Lower lobe of right lung (tissue), 2 donors: ENCODE data around the gene DIPK2A. TPM values are rescaled to one million over a fixed set of nuclear protein-coding genes. Genes with fewer than 3 reads are reported as not detected.

Source experiments
- ATAC-seq, 2 donors: fragments of 200-7000 bp; cut with Tn5 transposase; one replicate each; pipeline ENCODE4 v1.9.1; 2020 to 2022; ENCODE audit warnings: mild to moderate bottlenecking in 2 of 2, moderate library complexity in 2 of 2
- DNase-seq: peaks from one replicate; pipeline ENCODE4 v3.0.0-alpha.2; 2020
- H3K27ac ChIP-seq: fragments of 200-600 bp; one replicate; pipeline ENCODE4 v1.8.0; 2022
- H3K27me3 ChIP-seq: fragments of 200-600 bp; one replicate; pipeline ENCODE4 v1.8.0; 2022; ENCODE audit warnings: low read depth
- H3K36me3 ChIP-seq: fragments of 200-600 bp; one replicate; pipeline ENCODE4 v1.8.0; 2022; ENCODE audit warnings: mild to moderate bottlenecking
- H3K4me1 ChIP-seq: fragments of 200-600 bp; one replicate; pipeline ENCODE4 v1.8.0; 2022
- H3K4me3 ChIP-seq: fragments of 200-600 bp; one replicate; pipeline ENCODE4 v1.8.0; 2022; ENCODE audit warnings: mild to moderate bottlenecking
- H3K9me3 ChIP-seq: fragments of 200-600 bp; one replicate; pipeline ENCODE4 v1.8.0; 2022
- CTCF ChIP-seq: fragments of 200-600 bp; IDR thresholded peaks from one replicate; pipeline ENCODE4 v1.8.0; 2022; ENCODE audit warnings: antibody characterized with exemption, mild to moderate bottlenecking
- intact Hi-C: fragments of 100-400 bp; cut with DNase I; formaldehyde crosslinking; loops from one replicate; pipeline ENCODE4 v1.11.0; 2022
- total RNA-seq: library from RNA; stranded (reverse); fragmentation: NEBNext Ultra II Directional; extraction: Animal tissue kit (Norgen Biotek cat#: 25700); gene quantifications from one replicate; pipeline ENCODE4 v1.2.1, GENCODE V29; 2021
- donor health status: DM: no; HTN: yes; CAD: no; lungs with severe emphysema.

The DIPK2A gene
- total RNA-seq, 1 donor from 2014 or later, result 22.4 TPM

- H3K4me3 ChIP-seq, result peak overlapping the region; percentile 93
- no peaks in the 10 kb centered on the region for H3K36me3 ChIP-seq
- H3K9me3 ChIP-seq, result no peaks in the 10 kb centered on the region
- ATAC-seq, result peak; percentile 3 to 21
- DNase-seq, result peak; percentile 73
- H3K4me1 ChIP-seq, result peaks cover 19% of the 10 kb centered on the region
- H3K27me3 ChIP-seq, result no peaks in the 10 kb centered on the region
- TF ChIP-seq CTCF, result no peak
- intact Hi-C loops, result loop anchor here (10.0 kb wide), 1 partner anchor 804 kb away; no protein-coding TSS in a partner anchor
- peak overlapping the region; percentile 98 for H3K27ac ChIP-seq
These were observed 757 bp upstream of the DIPK2A start for GRCh38 chr3:143970773-143971358.

- ATAC-seq, result peak in 1 of 2 donors; percentile 28
- Histone ChIP-seq H3K4me3 (peak overlapping the region; percentile 93), H3K36me3 (no peaks in the 10 kb centered on the region), H3K9me3 (no peaks in the 10 kb centered on the region), H3K27me3 (no peaks in the 10 kb centered on the region), H3K4me1 (peaks cover 30% of the 10 kb centered on the region), H3K27ac (peak overlapping the region; percentile 98)
- TF ChIP-seq CTCF, result no peak
- DNase-seq, result no peak
- intact Hi-C loops, result loop anchor here (10.0 kb wide), 1 partner anchor 803 kb away; no protein-coding TSS in a partner anchor
These were observed 507 bp downstream of the DIPK2A start for GRCh38 chr3:143972155-143972504.

DNA sequence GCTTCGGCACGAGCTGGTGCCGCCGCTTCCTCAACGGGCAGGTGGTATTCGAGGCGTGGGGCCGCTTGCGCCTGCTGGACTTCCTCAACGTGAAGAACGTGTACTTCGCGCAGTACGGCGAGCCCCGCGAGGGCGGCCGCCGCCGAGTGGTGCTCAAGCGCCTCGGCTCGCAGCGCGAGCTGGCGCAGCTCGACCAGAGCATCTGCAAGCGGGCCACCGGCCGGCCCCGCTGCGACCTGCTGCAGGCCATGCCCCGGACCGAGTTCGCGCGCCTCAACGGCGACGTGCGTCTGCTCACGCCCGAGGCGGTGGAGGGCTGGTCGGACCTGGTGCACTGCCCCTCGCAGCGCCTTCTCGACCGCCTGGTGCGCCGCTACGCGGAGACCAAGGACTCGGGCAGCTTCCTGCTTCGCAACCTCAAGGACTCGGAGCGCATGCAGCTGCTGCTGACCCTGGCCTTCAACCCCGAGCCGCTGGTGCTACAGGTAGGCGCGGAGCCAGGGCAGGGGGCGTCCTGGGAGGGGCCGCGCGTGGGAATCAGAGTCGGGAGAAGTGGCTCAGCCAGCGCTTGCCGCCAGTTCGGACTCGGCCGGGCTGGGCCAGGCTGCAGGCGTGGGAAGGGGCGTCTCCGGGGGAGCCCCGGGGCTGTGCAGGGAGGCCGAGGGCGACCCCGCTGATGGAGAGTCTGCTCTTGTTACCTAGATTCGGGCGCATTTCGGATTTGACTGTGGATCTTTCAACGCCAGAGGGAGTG is 1.1 kb downstream of the DIPK2A start:
- Histone ChIP-seq H3K4me3 (peak overlapping the region; percentile 93), H3K27me3 (no peaks in the 10 kb centered on the region), H3K36me3 (no peaks in the 10 kb centered on the region), H3K4me1 (peaks cover 35% of the 10 kb centered on the region), H3K27ac (peak overlapping the region; percentile 98), H3K9me3 (no peaks in the 10 kb centered on the region)
- ATAC-seq, result peak; percentile 63 to 79
- peak; percentile 44 for TF ChIP-seq CTCF
- DNase-seq, result peak; percentile 95
- intact Hi-C loops, result loop anchor here (10.0 kb wide), 1 partner anchor 802 kb away; no protein-coding TSS in a partner anchor

- Histone ChIP-seq H3K9me3 (no peaks in the 10 kb centered on the region), H3K27ac (peak overlapping the region; percentile 98), H3K27me3 (no peaks in the 10 kb centered on the region), H3K36me3 (no peaks in the 10 kb centered on the region), H3K4me1 (peaks cover 40% of the 10 kb centered on the region), H3K4me3 (peak overlapping the region; percentile 93)
- intact Hi-C loops, result loop anchor here (10.0 kb wide), 1 partner anchor 801 kb away; no protein-coding TSS in a partner anchor
- ATAC-seq (peak; percentile 29 to 35), DNase-seq (peak; percentile 67)
- no peak for TF ChIP-seq CTCF
These were observed 1.8 kb downstream of the DIPK2A start for GRCh38 chr3:143973259-143974021.
